Measurements from ENCODE around the gene RNF135. TPM values are rescaled to one million over a fixed set of nuclear protein-coding genes. Genes with fewer than 3 reads are reported as not detected.
"Not testable (repeated sequence)": the region's sequence is repeated elsewhere in the genome, so short reads cannot be mapped to it uniquely, and the experiment has no call there.

Gene RNF135
- total and polyA plus RNA-seq, 4 experiments from 2014 or later = 3.9 to 10.5 (median 7.8) TPM

- H3K4me3 ChIP-seq (ENCODE audit: low read length in 2 of 2); H3K27ac Mint-ChIP-seq; H3K27me3 ChIP-seq (ENCODE audit: insufficient read depth, low read length); H3K36me3 Mint-ChIP-seq; intact Hi-C loops (cut with micrococcal nuclease); H3K4me3 Mint-ChIP-seq; H3K36me3 ChIP-seq (ENCODE audit: insufficient read depth, low read length); DNase-seq; H3K27me3 Mint-ChIP-seq; H3K27ac ChIP-seq (ENCODE audit: low read depth, low read length); H3K9me3 ChIP-seq (ENCODE audit: control insufficient read depth in 1 of 2, low read length in 2 of 2); H3K9me3 Mint-ChIP-seq; POLR2A ChIA-PET (ENCODE audit: partially characterized antibody): not testable (repeated sequence)
- CTCF ChIA-PET (ENCODE audit: partially characterized antibody) = interaction anchor here (0.6 kb wide), 1 partner anchor 183 kb away, joined by 3 read pairs; no protein-coding TSS in a partner anchor
- peaks cover 13% of the 10 kb centered on the region for H3K4me1 ChIP-seq (ENCODE audit: insufficient read depth, low read length)
- peaks cover 13 to 25% (median 18%) of the 10 kb centered on the region in 4 donors for H3K4me1 Mint-ChIP-seq
Measured at GRCh38 chr17:30967911-30968310, 2.9 kb upstream of the RNF135 start.

GRCh38 chr17:30969989-30970830 is 629 bp upstream of the RNF135 start:
- Mint-ChIP-seq H3K9me3 (peaks cover 0 to 4% (median 0%) of the 10 kb centered on the region in 8 donors), H3K4me3 (peak overlapping the region; percentile 95 to 99 (median 96)), H3K27ac (peak overlapping the region; percentile 68 to 94 (median 89)), H3K27me3 (no peaks in the 10 kb centered on the region), H3K4me1 (peaks cover 16 to 28% (median 19%) of the 10 kb centered on the region in 4 donors), H3K36me3 (peaks cover 4 to 5% of the 10 kb centered on the region in 2 donors)
- peak overlapping the region; percentile 18 for H3K27ac ChIP-seq (ENCODE audit: low read depth, low read length)
- H3K36me3 ChIP-seq (ENCODE audit: insufficient read depth, low read length) = no peaks in the 10 kb centered on the region
- POLR2A ChIA-PET (ENCODE audit: partially characterized antibody) = interaction anchor here (0.7 to 2.1 kb wide), 3 partner anchors 38 to 139 kb away, joined by 3 to 8 read pairs (median 3); partner anchors contain the start of gene ATAD5
- no peaks in the 10 kb centered on the region for H3K9me3 ChIP-seq (ENCODE audit: control insufficient read depth in 1 of 2, low read length in 2 of 2)
- peaks cover 13% of the 10 kb centered on the region for H3K4me1 ChIP-seq (ENCODE audit: insufficient read depth, low read length)
- CTCF ChIA-PET (ENCODE audit: partially characterized antibody) = interaction anchor here (1.0 to 1.2 kb wide), 2 partner anchors 146 to 247 kb away, joined by 3 to 4 read pairs; partner anchors contain the start of gene CRLF3
- intact Hi-C loops (cut with micrococcal nuclease) = loop anchor here (1.0 kb wide), 1 partner anchor 64 kb away; the partner anchor contains the start of gene TEFM
- peak in 2 of 5 donors; percentile 3 to 8 for DNase-seq
- H3K27me3 ChIP-seq (ENCODE audit: insufficient read depth, low read length) = no peaks in the 10 kb centered on the region
- H3K4me3 ChIP-seq (ENCODE audit: low read length in 2 of 2) = peak overlapping the region; percentile 85 to 90

GRCh38 chr17:30975042-30975820 is 4.4 kb downstream of the RNF135 start:
- Histone ChIP-seq H3K36me3 (ENCODE audit: insufficient read depth, low read length) (no peaks in the 10 kb centered on the region), H3K27me3 (ENCODE audit: insufficient read depth, low read length) (no peaks in the 10 kb centered on the region), H3K4me1 (ENCODE audit: insufficient read depth, low read length) (peaks cover 10% of the 10 kb centered on the region), H3K27ac (ENCODE audit: low read depth, low read length) (no peak overlapping the region), H3K9me3 (ENCODE audit: control insufficient read depth in 1 of 2, low read length in 2 of 2) (no peaks in the 10 kb centered on the region), H3K4me3 (ENCODE audit: low read length in 2 of 2) (no peak overlapping the region)
- ChIA-PET CTCF (ENCODE audit: partially characterized antibody) (interaction anchor here (0.7 kb wide), 1 partner anchor 536 kb away, joined by 3 read pairs; no protein-coding TSS in a partner anchor), POLR2A (ENCODE audit: partially characterized antibody) (no interaction called here)
- peaks cover 6 to 10% of the 10 kb centered on the region in 2 donors for H3K36me3 Mint-ChIP-seq
- no peak for DNase-seq
- peak overlapping the region in 2 of 7 donors; percentile 43 to 70 for H3K27ac Mint-ChIP-seq
- intact Hi-C loops (cut with micrococcal nuclease) = no loop called here
- H3K9me3 Mint-ChIP-seq = peaks cover 0 to 6% (median 0%) of the 10 kb centered on the region in 8 donors
- H3K27me3 Mint-ChIP-seq = no peaks in the 10 kb centered on the region
- peak overlapping the region in 1 of 8 donors; percentile 52 for H3K4me3 Mint-ChIP-seq
- peaks cover 14 to 28% (median 16%) of the 10 kb centered on the region in 4 donors for H3K4me1 Mint-ChIP-seq

- H3K4me3 Mint-ChIP-seq; H3K4me1 ChIP-seq (ENCODE audit: insufficient read depth, low read length); DNase-seq; POLR2A ChIA-PET (ENCODE audit: partially characterized antibody); H3K27ac ChIP-seq (ENCODE audit: low read depth, low read length); CTCF ChIA-PET (ENCODE audit: partially characterized antibody); H3K4me3 ChIP-seq (ENCODE audit: low read length in 2 of 2); H3K36me3 ChIP-seq (ENCODE audit: insufficient read depth, low read length); H3K27me3 ChIP-seq (ENCODE audit: insufficient read depth, low read length); H3K27me3 Mint-ChIP-seq; H3K9me3 ChIP-seq (ENCODE audit: control insufficient read depth in 1 of 2, low read length in 2 of 2); H3K9me3 Mint-ChIP-seq; H3K36me3 Mint-ChIP-seq; intact Hi-C loops (cut with micrococcal nuclease); H3K4me1 Mint-ChIP-seq; H3K27ac Mint-ChIP-seq: not testable (repeated sequence)
Measured at GRCh38 chr17:30979919-30980318, 9.1 kb downstream of the RNF135 start.

- peaks cover 8% of the 10 kb centered on the region for H3K36me3 ChIP-seq (ENCODE audit: insufficient read depth, low read length)
- Mint-ChIP-seq H3K4me3 (no peak overlapping the region), H3K27ac (no peak overlapping the region), H3K27me3 (no peaks in the 10 kb centered on the region), H3K9me3 (peaks cover 0 to under 1% (median 0%) of the 10 kb centered on the region in 8 donors), H3K36me3 (peaks cover 6 to 9% of the 10 kb centered on the region in 2 donors), H3K4me1 (peaks cover 0 to 2% (median under 1%) of the 10 kb centered on the region in 4 donors)
- H3K4me1 ChIP-seq (ENCODE audit: insufficient read depth, low read length) = no peaks in the 10 kb centered on the region
- H3K27me3 ChIP-seq (ENCODE audit: insufficient read depth, low read length) = no peaks in the 10 kb centered on the region
- no peak overlapping the region for H3K27ac ChIP-seq (ENCODE audit: low read depth, low read length)
- intact Hi-C loops (cut with micrococcal nuclease) = no loop called here
- no peak overlapping the region for H3K4me3 ChIP-seq (ENCODE audit: low read length in 2 of 2)
- ChIA-PET CTCF (ENCODE audit: partially characterized antibody) (no interaction called here), POLR2A (ENCODE audit: partially characterized antibody) (no interaction called here)
- no peaks in the 10 kb centered on the region for H3K9me3 ChIP-seq (ENCODE audit: control insufficient read depth in 1 of 2, low read length in 2 of 2)
- DNase-seq = no peak
Measured at GRCh38 chr17:30981531-30982519, 11.0 kb downstream of the RNF135 start.

GRCh38 chr17:30982855-30983254 is 12.0 kb downstream of the RNF135 start:
- H3K9me3 Mint-ChIP-seq = no peaks in the 10 kb centered on the region
- POLR2A ChIA-PET (ENCODE audit: partially characterized antibody) = no interaction called here
- intact Hi-C loops (cut with micrococcal nuclease) = no loop called here

More at GRCh38 chr17:30982855-30983254, 12.0 kb downstream of the RNF135 start:
- Histone ChIP-seq H3K4me1 (ENCODE audit: insufficient read depth, low read length) (no peaks in the 10 kb centered on the region), H3K4me3 (ENCODE audit: low read length in 2 of 2) (no peak overlapping the region), H3K9me3 (ENCODE audit: control insufficient read depth in 1 of 2, low read length in 2 of 2) (no peaks in the 10 kb centered on the region), H3K27me3 (ENCODE audit: insufficient read depth, low read length) (no peaks in the 10 kb centered on the region), H3K36me3 (ENCODE audit: insufficient read depth, low read length) (peaks cover 8% of the 10 kb centered on the region), H3K27ac (ENCODE audit: low read depth, low read length) (no peak overlapping the region)
- Mint-ChIP-seq H3K27ac (no peak overlapping the region), H3K27me3 (no peaks in the 10 kb centered on the region), H3K4me1 (peaks cover 0 to 2% (median 1%) of the 10 kb centered on the region in 4 donors), H3K4me3 (no peak overlapping the region), H3K36me3 (peaks cover 8 to 9% of the 10 kb centered on the region in 2 donors)
- DNase-seq = no peak
- CTCF ChIA-PET (ENCODE audit: partially characterized antibody) = no interaction called here

All from CD4-positive, alpha-beta memory T cell (primary cell).